Cardiac atrium fibroblast (primary cell): Measurements from ENCODE around the gene RNF151. TPM values are rescaled to one million over a fixed set of nuclear protein-coding genes. Genes with fewer than 3 reads are reported as not detected.

ENCODE experiments used
- total RNA-seq: library from RNA; depleted of rRNA; stranded (reverse); fragments of >200 nt; gene quantifications from 2 replicates; pipeline ENCODE4 v1.2.3, GENCODE V29; 2015

RNF151 gene
- not detected in 2 replicates for total RNA-seq

GRCh38 chr16:1966460-1966859 lies at the start of gene RNF151:
Gene RNF151 (plus strand): TSS chr16:1966856. CDS start chr16:1966882, 26 bp downstream.

DNA sequence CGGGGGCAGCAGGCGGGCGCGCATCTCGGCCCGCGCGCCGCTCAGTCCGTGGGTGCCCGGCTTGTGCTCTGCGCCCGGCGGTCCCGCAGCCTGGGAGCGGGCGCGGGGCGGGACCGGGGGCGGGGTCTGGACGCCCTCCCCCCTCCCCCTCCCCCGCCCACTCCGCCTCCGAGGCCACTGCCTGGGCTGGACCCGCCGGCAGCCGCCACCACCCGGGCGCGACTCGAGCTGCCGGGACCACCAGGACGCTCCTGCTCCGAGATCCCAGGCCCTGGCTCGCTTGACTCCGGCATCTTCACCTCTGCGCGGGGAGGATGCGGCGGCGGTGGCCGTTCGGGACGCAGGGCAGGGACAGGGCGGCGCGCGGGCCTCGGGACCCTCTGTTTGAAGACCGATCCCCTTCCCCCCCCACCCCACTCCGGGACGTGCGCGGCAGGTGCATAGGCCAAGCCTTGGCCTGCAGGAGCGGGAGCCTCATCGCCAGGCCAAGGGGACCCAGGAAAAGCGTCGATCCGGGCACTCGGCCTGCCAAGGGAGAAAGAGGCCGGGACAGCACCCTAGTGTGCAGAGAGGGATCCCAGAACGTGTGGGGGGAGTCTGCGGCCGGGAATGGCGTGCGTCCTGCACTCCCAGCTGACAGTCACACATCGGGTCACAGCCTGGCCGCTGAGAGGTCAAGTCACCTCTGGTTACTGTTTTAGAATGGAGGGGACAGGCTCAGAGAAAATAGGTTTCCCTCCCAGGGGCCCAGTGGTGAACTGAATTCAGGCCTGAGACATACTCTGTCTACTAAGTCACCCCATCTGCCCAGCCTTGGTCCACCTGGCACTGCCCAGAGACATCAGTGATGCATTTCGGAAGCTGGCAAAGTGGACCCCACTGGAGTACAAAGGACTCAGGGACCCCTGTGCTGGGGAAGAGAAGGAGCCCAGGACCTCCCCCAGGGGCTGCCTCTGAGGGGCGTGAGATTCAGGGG lies 48.0 kb upstream of the RNF151 start, which contains the start of gene HS3ST6:
HS3ST6 (minus strand) TSS at position 65 of the 976 bp plus-strand sequence. CDS start 92 bp downstream, outside the sequence.

GRCh38 chr16:1942810-1943726 lies 23.6 kb upstream of the RNF151 start, which contains the start of gene MSRB1:
Gene MSRB1 (minus strand): TSS chr16:1943199. CDS start chr16:1943156, 43 bp downstream.

GRCh38 chr16:1959269-1960039 lies 7.2 kb upstream of the RNF151 start, which contains the start of gene NDUFB10:
Gene NDUFB10 (plus strand): TSS chr16:1959538. CDS start chr16:1959625, 87 bp downstream.

DNA sequence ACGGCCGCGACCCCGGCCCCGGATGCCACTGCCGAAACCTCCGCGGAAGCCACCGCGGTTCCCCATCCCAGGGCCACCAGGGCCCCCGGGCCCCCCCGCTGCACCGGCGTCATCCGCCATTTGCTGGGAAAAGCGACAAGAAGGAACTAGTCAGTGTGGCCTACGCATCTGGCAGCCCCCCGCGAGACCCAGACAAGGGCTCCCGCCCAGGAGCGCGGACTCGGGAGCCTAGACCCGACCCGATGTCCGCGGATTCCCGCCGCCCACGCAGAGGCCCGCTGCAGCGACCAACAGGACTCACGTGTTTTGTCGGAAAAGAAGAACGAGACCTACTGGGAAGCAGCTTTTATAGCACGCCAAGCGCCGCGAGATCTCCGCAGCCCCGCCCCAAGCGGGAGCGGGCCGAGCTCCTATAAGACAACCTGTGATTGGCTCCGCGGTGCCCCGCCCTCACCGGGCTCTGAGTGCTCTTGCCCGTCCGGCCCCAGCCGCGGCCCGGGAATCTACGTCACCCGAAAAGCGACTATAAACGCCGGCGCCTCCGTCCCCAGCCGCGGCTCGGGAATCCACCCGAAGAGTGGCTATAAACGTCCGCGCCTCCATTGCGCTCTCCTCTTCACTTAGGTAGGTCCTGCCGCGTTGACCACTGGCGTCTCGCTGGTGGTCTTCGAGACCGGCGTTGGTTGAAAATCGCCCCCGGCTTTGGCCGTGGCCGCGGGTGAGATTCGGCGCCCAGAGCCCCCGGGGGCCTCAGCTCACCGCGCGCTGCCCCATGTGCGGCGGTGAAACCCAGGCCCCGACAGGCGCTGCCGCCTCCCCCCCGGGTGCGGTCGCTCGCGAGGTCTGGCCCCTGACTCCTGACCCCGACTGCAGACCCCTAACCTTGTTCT lies 1.9 kb upstream of the RNF151 start, which contains the start of gene RPS2:
RPS2 (minus strand) TSS at position 321 of the 890 bp plus-strand sequence; CDS start at position 120, 201 bp downstream.

DNA sequence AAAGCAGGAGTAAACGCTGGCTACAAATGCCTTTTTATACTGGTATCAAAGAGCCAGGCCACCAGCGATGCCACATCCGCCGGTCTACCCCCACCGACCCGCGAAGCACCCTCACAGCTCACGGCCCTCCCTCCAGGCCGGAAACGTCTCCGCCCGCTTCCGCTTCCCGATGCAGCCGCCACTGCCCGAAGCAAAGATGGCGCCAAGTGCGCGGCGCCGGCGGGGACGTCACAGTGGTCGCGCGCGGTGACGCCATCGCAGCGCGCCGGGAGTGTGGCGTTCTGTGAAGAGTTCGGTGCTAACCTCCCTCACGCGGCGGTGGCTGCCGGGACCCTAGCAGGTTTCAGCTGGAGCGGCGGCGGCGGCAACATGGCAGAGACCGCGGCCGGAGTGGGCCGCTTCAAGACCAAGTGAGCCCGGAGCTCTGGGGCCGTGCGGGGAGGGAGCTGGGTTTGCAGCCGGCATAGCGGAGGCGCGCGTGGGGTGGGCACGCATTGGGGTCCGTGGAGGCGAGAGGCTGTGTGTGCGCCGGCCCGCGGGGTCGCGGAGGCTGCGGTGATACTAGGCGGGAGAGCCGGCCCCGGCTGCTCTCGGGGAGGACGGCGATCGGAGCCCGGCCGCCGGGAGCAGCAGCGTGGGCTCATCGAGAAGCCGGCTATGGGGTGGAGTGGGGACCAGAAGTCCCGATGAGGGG lies 5.3 kb downstream of the RNF151 start, which contains the start of gene TBL3:
TBL3 (plus strand) TSS at position 258 of the 694 bp plus-strand sequence; CDS start at position 370, 112 bp downstream.

GRCh38 chr16:1981398-1981836 lies 14.8 kb downstream of the RNF151 start, which contains the start of gene NOXO1:
Gene NOXO1 (minus strand): TSS chr16:1981469. CDS start chr16:1981179, 290 bp downstream.

GRCh38 chr16:1983544-1984346 lies 17.1 kb downstream of the RNF151 start, which contains the start of gene GFER:
Gene GFER (plus strand): TSS chr16:1984193. CDS start chr16:1984219, 26 bp downstream.

DNA sequence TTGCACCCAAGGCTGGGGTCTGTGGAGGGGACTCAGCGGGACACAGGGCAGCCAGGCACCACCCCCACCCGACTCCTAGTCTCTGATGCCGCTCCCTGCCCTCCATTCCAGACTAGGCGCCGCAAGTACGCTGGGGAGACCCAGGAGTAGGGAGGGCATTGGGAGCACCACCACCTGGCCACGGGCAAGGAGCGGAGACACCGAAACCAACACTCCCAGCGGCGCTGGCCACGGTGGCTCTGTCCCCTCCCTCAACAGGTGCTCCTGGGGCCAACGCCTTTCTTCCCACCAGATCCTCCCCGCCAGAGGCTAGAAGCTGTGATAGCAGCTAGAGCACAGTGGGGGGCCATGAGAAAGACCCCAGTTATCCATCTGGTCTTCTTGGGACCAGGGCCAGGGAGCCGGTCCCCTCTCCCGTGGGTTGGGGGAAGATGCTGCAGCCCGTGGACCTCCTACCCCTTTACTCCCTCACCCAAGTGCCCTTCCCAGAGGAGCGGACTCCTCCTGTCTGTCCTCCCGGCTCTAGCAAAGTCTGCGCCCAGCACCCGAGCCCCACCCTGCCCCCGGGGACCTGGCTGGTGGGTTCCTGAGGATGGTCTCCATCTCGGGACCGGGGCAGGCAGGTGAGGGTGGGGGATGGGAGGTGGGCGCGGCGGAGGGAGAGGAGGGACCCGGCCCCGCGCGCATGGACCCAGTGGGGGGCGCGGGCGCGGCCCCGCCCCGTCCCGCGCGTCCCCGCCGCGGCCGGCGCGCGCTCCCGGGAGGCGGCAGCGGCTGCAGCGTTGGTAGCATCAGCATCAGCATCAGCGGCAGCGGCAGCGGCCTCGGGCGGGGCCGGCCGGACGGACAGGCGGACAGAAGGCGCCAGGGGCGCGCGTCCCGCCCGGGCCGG lies 22.8 kb downstream of the RNF151 start, which contains the start of gene SYNGR3:
SYNGR3 (plus strand) TSS at position 762 of the 892 bp plus-strand sequence. CDS start 133 bp downstream, outside the sequence.

DNA sequence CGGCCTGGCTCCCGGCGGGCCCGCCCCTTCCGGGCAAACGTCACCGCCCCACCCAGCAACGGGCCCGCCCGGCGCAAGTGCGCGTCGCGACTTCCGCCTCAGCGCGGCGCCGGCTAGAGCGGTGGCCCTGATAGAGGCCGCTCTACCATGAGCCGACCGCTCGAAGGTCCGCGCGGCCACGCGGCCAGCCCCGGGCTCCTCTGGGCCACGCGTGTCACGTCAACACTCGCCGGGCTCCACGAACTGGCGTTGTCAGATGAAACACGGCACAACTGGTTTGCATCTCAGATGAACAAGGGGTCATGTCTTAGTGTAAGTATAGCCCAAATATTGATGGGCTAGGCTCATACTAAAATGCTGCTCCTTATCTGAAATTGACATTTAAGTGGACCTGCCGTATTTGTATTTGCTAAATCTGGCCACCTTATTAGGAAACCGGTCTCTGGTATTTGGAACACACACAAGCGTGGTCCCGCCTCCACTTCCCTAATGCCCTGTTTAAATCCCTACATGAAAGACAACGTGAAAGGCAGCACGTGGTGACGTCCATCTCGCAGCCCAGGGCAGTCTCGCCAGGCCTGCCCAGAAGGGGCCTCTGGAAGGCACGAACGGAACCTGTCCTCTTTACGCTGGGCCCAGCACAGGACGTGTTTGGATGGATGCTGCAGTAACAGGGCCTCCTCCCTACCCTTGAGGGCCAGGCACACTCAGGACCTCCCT lies 43.3 kb downstream of the RNF151 start, which contains the start of gene ZNF598:
ZNF598 (minus strand) TSS at position 31 of the 720 bp plus-strand sequence.

Other genes with a start within 250 kb of the RNF151 start
- gene NME3, start 195.3 kb upstream of the RNF151 start, total RNA-seq: 70.0 and 79.8 TPM in 2 replicates
- 3.1 and 4.5 TPM in 2 replicates for gene EME2, start 194.0 kb upstream of the RNF151 start, total RNA-seq
- gene MRPS34, start 193.7 kb upstream of the RNF151 start, total RNA-seq: 65.7 and 84.4 TPM in 2 replicates
- gene SPSB3, start 184.3 kb upstream of the RNF151 start, total RNA-seq: 30.1 and 36.5 TPM in 2 replicates
- gene NUBP2, start 183.9 kb upstream of the RNF151 start, total RNA-seq: 64.0 and 92.1 TPM in 2 replicates
- gene IGFALS, start 173.2 kb upstream of the RNF151 start, total RNA-seq: not detected in 2 replicates
- 66.8 and 85.2 TPM in 2 replicates for gene HAGH, start 140.0 kb upstream of the RNF151 start, total RNA-seq
- 35.6 and 42.2 TPM in 2 replicates for gene FAHD1, start 139.7 kb upstream of the RNF151 start, total RNA-seq
- gene MEIOB, start 94.7 kb upstream of the RNF151 start, total RNA-seq: 0.18 TPM in 1 of 2 replicates, not detected in the other
- not detected in 2 replicates for gene HS3ST6, start 48.4 kb upstream of the RNF151 start, total RNA-seq
- 11.8 and 13.7 TPM in 2 replicates for gene MSRB1, start 23.7 kb upstream of the RNF151 start, total RNA-seq
- not detected in 2 replicates for gene RPL3L, start 12.2 kb upstream of the RNF151 start, total RNA-seq
- gene NDUFB10, start 7.3 kb upstream of the RNF151 start, total RNA-seq: 216 and 235 TPM in 2 replicates
- gene RPS2, start 2.0 kb upstream of the RNF151 start, total RNA-seq: 2,750 and 3,500 TPM in 2 replicates
- 45.9 and 50.2 TPM in 2 replicates for gene TBL3, start 5.2 kb downstream of the RNF151 start, total RNA-seq
- 0.32 TPM in 1 of 2 replicates, not detected in the other for gene NOXO1, start 14.6 kb downstream of the RNF151 start, total RNA-seq
- 16.2 and 45.2 TPM in 2 replicates for gene GFER, start 17.3 kb downstream of the RNF151 start, total RNA-seq
- gene SYNGR3, start 23.1 kb downstream of the RNF151 start, total RNA-seq: 5.2 and 6.6 TPM in 2 replicates
- 29.2 and 39.2 TPM in 2 replicates for gene ZNF598, start 43.0 kb downstream of the RNF151 start, total RNA-seq
- 1.6 TPM in 1 of 2 replicates, not detected in the other for gene NPW, start 52.9 kb downstream of the RNF151 start, total RNA-seq
- gene NHERF2, start 60.0 kb downstream of the RNF151 start, total RNA-seq: 116 and 122 TPM in 2 replicates
- gene NTHL1, start 81.0 kb downstream of the RNF151 start, total RNA-seq: 14.4 and 34.5 TPM in 2 replicates
- gene TSC2, start 81.1 kb downstream of the RNF151 start, total RNA-seq: 47.3 and 66.4 TPM in 2 replicates
- 150 and 153 TPM in 2 replicates for gene PKD1, start 169.0 kb downstream of the RNF151 start, total RNA-seq
- not detected in 2 replicates for gene RAB26, start 181.8 kb downstream of the RNF151 start, total RNA-seq
- gene TRAF7, start 188.9 kb downstream of the RNF151 start, total RNA-seq: 49.9 and 67.0 TPM in 2 replicates
- under 0.01 and 0.54 TPM in 2 replicates for gene CASKIN1, start 229.7 kb downstream of the RNF151 start, total RNA-seq
- gene MLST8, start 238.6 kb downstream of the RNF151 start, total RNA-seq: 39.5 and 45.2 TPM in 2 replicates
- gene BRICD5, start 244.0 kb downstream of the RNF151 start, total RNA-seq: 0.49 and 2.5 TPM in 2 replicates
- 7.6 and 12.6 TPM in 2 replicates for gene PGP, start 248.0 kb downstream of the RNF151 start, total RNA-seq